ENCODE results near the gene HOXA11.

The HOXA11 gene

DNA sequence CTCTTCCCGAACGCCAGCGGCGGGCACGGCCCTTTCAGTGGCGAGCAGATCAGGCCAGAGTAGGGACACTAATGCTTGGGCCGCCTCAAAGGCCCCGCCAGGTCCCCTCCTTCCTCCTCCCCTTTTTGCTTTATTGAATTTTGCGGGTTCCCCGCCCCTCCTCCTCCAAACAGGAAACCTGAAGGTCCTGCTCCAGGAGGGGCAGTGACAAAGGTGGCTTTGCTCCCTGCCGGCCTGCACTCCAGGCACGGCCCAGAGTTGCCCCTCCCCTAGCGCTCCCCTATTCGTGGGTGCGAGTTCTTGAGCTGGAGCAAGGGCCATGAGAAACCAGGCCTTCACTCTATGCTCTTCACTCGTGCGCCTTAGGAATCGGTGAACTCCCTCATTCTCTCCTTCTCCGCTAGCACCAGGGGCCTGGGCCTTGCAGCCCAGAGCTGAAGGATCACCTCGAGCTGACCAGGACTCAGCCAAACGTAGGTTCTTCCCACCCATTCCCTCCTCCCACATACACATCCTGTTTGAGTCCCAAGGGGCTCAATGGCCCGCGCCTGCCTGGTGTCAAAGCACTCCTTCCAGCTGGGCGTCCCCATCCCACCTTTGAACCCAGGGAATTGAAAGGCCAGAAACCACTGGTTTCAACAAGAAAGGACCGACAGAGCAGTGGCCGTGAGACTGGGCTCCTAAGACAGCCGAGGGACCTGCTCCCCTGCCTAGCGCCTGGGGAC lies 36.8 kb downstream of the HOXA11 start:
- no peak for DNase-seq (ENCODE audit: low read depth in 2 of 3, low spot score in 2 of 3)

DNA sequence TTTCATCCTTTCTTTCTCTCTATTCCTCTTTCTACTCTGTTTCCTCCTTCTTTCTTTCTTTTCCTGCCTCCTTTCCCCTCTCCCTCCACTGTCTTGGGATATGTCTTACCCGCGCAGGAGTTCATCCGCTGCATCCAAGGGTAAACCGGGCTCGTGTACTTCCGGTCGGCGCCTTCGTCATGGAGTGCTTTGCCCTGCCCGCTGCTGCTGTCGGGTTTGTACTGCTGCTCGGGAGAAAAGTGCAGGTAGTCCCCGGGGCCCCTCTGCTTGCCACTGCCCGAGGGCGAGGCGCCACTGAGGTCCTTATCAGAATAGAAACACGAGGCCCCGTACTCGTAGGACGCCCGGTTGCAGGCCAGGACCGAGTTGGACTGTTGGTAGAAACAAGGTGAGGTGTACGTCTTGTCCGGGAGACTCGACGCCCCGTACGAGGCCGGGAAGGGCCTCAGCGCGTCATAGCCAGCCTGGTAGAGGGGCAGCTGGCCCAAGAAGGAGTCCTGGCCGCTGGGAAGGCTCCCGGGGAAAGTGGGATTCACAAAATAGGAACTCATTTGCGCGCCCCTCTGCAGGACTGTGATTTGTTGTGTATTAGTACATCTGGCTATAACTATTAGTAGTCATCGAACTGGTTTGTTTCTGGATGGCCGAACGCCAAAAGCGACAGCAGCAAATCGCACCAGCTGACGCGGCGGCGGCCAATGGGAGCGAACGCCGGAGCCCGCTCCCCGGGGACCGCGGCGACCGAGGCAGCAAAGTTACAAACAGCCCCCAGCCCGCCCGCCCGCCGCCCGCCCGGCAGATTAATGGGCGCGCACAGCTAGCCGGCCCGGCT lies 37.6 kb downstream of the HOXA11 start, which contains the start of gene HOXA6:
Gene HOXA6 (minus strand): TSS at position 576 of the 832 bp plus-strand sequence. CDS start 25 bp downstream, at position 551.
- DNase-seq (ENCODE audit: low read depth in 2 of 3, low spot score in 2 of 3): no peak

DNA sequence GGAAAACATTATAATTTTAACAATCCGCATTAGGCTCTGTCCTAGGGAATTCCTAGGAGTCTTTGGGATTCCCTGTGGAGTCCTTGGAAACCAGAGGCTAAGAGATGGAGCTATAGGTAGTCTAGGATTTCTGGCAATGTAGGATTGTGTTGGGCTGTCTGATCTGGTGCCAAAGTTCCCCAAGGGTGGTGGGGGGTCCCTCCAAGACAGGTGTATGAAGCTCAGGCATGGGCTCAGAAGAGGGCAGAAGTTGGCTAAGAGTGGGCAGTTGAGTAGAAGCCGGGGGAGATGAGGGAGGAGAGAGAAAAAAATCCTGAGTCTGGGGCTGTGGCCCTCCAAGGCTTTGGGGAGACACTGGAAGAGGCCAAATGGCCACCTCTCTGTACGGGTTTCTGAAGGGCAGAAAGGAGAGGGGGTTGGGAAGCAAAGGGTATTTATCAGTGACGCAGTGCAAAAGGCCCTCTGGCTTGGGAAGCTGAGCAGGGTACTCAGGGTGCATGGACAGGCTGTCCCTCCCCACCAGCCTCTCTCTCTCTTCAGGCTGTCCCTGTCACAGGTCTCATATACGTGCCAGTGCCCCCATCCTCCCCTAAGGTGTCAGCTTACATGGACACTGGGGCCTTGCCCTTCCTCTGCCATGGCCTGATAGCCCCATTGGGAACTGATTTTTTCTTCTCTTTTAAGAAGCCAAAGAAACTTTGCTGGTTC lies 38.4 kb downstream of the HOXA11 start:
- DNase-seq (ENCODE audit: low read depth in 2 of 3, low spot score in 2 of 3): no peak

DNA sequence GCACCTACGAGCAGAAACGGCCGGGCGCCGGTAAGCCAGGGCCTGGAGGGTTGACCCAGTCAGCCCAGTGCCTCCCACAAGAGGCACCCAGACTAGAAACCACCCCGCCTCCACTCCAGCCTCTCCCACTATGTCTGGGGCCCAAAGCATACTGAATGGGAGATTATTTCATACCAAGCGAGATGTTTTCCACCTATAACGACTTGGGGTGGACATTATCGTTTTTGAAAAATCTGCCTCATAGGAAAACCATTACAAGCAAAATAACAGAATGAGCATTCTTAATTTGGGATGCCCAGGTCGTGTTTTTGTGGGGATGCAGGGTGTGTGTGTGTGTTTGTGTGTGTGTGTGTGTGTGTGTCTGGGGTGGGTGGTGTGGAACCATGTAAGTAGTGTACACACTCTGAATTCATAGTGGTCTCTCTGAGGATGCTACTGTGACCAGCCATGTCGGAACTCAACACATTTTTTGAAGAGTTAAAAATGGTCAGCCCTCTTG lies 39.1 kb downstream of the HOXA11 start:
- no peak for DNase-seq (ENCODE audit: low read depth in 2 of 3, low spot score in 2 of 3)

DNA sequence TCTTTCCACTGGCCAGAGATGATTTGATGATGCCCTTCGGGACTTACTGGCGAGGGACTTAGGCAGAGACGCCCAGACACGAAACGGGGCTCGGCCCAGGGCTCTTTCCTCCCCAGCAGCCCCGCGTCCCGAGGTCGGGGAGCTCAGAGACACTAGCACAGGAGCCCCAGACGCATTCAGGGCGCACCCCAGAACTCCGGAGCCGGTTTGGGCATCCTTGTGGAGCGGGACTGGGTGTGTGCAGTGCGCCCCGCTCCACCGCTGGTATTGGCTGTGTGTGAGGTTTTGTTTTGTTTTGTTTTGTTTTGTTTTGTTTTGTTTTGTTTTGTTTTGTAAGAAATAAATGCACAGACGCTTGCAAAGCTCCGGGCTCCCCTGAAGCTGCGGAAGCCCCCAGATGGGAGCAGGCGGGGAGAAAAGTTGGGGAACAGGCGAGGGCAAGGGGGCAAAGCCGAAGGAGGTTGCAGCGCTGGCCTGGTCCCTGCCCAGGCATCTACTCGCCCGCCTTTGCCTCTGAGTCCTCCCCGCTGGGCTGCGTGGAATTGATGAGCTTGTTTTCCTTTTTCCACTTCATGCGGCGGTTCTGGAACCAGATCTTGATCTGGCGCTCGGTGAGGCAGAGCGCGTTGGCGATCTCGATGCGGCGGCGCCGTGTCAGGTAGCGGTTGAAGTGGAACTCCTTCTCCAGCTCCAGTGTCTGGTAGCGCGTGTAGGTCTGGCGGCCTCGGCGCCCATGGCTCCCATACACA lies 39.7 kb downstream of the HOXA11 start:
- DNase-seq (ENCODE audit: low read depth in 2 of 3, low spot score in 2 of 3): no peak

DNA sequence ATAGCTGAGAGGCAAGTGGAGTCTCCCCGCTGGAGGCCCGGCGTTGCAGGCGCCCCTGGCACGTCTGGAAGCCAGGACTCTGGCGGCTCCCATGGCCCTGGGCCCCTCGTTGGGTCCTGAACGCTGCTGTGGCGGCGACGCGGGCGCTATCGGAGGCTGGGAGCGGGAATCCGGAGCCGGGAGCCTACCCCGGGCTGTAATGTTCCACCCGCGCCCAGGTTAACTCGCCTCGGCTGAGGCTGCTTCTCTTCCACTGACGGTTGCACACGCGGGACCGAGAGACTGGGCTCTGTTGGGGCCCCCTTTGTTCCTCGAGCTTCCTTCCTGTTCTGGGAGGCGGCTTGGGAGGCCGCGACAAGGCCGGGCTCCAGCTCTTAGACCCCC lies 40.3 kb downstream of the HOXA11 start:
- DNase-seq (ENCODE audit: low read depth in 2 of 3, low spot score in 2 of 3): no peak

DNA sequence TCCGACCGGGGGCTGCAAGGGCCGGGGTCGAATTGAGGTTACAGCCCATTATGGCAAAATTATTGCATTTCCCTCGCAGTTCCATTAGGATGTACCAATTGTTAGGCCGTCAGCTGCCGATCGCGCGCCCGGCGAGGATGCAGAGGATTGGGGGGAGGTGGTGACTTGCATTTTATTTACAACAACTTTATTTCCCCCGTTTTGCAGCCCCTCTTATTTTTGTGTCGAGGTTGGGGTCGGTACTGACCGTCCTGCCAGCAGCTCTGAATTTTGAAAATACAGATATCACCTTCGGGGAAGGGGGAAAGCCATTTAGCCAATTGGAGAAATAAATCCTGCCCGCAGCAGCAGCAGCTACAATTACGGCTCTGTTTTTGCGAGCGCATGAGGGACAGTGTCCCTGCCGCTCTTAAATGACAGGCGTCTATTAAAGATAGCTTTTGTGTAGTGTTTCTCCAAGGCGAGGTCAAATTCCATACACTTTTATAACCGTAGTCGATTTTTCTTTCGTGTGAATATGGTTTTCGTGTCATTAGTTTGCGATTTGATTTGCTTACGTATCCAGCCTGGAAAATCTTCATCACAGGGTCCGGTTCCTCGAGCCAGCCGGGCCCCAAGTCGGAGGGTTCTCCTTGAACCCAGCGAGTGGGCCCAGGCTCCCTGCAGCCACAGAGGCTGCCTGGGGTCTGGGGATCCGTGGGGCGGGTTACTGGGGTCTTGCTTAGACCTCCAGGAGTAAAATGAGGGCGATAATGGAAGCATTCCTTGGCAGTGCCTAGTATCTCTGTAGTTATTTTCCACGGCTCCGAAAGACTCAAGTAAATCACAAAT lies 40.9 kb downstream of the HOXA11 start:
- DNase-seq (ENCODE audit: low read depth in 2 of 3, low spot score in 2 of 3): no peak

DNA sequence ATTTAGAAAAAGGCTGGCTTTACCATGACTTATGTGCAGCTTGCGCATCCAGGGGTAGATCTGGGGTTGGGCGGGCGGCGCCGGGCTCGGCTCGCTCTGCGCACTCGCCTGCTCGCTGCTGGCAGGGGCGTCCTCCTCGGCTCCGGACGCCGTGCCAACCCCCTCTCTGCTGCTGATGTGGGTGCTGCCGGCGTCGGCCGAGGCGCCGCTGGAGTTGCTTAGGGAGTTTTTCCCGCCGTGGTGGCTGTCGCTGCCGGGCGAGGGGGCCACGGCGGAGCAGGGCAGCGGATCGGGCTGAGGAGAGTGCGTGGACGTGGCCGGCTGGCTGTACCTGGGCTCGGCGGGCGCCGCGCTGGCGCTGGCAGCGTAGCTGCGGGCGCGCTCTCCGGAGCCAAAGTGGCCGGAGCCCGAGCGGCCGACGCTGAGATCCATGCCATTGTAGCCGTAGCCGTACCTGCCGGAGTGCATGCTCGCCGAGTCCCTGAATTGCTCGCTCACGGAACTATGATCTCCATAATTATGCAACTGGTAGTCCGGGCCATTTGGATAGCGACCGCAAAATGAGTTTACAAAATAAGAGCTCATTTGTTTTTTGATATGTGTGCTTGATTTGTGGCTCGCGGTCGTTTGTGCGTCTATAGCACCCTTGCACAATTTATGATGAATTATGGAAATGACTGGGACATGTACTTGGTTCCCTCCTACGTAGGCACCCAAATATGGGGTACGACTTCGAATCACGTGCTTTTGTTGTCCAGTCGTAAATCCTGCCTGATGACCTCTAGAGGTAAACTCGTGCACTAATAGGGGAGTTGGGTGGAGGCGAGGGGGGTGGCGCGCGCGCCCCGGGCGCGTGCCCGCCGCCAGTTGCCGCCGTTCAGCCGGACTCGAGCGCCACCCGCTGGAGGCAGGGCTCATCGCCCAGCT lies 41.7 kb downstream of the HOXA11 start, which contains the start of gene HOXA5:
Gene HOXA5 (minus strand): TSS at position 659 of the 927 bp plus-strand sequence. CDS start 74 bp downstream, at position 585.
- DNase-seq (ENCODE audit: low read depth in 2 of 3, low spot score in 2 of 3): no peak

DNA sequence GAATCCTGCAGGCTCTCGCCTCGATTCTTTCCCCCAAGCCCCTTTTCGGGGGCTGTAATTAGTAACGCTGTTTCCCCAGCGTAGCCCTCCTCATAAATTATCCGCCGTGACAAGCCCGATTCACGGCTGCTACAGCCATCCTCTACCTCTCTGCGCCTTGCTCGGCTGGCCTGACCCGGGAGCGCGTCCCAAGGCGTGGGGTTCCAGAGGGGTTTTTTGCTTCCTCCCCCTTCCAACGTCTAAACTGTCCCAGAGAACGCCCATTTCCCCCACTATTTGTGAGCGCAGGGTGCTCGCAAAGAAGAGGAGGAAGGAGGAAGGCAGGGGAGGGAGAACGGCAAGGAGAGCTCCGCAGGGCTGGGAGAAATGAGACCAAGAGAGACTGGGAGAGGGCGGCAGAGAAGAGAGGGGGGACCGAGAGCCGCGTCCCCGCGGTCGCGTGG lies 42.4 kb downstream of the HOXA11 start:
- DNase-seq (ENCODE audit: low read depth in 2 of 3, low spot score in 2 of 3): no peak

DNA sequence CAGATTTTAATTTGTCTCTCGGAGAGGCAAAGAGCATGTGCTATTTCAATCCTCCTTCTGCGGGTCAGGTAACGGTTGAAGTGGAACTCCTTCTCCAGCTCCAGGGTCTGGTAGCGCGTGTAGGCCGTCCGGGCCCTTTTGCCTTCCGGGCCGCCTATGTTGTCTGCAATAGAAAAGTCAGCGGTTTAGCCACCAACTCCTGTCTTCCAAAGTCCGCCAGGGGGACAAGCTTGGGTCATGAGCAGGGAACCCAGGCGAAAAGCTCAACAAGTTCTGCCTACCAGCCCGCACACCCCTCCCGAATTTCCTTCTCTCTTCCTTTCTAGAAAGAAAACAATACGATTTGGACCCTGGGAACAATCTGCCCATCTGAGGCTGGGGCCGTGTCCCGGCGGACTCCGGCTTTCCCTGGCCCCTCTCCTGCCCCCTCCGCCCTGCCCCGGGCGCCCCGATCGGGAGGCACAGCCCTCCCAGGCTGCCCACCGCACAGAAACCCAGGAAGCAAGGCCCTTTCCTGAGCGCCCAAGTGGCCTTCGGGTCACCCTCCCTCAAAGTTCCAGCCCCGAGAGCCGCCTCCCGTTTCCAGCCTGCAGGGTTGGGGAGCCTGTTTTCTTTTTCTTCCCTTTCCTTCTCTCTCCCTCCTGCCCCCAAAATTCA lies 43.0 kb downstream of the HOXA11 start:
- no peak for DNase-seq (ENCODE audit: low read depth in 2 of 3, low spot score in 2 of 3)

DNA sequence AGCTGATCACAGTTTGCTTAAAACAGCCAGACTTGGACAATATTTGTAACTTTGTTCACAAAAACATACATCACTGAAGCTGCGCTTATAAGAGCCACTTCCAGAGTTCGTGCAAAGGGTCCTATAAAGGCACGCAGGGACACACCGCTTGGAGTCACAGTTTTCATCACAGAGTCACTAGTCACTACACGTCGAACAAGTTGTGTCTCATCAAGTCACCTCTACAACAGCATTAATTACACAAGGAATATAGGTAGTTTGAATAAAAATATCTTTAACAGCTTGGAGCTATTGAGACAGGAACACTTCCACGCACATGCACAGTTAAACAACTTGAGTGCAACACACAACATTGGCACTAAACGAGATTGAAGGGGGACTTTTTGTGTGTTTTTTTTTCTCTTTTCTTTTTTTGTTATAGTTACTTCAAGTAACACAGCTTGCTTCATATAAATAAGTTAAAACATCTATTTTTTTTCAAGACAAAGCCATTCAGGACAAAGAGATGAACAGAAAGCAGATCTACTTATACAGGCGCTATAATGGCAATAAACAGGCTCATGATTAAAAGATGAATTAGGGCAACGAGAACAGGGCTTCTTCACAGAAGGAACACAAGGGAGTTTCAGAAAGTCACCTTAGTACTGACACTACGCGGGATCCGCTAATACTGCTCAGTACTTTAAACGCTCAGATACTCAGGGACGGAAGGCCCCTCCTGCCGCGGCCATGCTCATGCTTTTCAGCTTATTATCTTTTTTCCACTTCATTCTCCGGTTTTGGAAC lies 43.7 kb downstream of the HOXA11 start:
- DNase-seq (ENCODE audit: low read depth in 2 of 3, low spot score in 2 of 3): no peak

DNA sequence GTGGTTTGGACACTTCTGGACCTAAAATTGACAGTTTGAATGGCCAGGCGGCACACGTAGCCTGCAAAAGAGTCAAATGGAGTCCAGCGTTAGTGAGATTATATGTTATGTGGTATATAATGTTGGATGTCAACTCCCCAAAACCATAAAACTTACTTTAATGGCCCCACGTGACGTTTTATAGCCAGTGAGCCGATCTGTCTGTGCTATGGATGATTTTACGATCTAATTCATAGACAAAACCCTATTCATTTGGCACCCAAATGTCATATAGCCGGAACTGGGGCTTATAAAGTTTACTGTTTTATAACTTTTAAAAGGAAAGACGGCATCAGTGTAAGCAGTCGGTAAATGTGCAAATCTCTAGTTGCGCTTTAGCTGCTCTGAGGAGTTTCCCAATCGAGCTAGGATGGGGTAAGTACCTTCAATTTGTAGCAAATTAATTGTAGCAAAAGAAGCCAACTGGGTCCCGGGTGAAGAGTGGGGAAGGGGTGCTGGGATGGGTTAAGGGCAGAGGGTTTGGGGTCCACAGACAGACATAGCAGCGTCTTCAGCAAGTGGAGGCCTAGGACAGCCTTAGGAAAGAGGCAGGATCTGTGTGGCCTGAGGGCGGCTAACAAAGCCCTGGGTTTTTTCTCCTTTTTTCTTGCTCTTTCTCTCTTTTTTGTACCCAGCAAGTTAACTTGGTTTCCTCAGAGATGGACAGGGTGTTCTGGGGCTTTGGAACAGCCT lies 44.7 kb downstream of the HOXA11 start:
- DNase-seq (ENCODE audit: low read depth in 2 of 3, low spot score in 2 of 3): no peak

DNA sequence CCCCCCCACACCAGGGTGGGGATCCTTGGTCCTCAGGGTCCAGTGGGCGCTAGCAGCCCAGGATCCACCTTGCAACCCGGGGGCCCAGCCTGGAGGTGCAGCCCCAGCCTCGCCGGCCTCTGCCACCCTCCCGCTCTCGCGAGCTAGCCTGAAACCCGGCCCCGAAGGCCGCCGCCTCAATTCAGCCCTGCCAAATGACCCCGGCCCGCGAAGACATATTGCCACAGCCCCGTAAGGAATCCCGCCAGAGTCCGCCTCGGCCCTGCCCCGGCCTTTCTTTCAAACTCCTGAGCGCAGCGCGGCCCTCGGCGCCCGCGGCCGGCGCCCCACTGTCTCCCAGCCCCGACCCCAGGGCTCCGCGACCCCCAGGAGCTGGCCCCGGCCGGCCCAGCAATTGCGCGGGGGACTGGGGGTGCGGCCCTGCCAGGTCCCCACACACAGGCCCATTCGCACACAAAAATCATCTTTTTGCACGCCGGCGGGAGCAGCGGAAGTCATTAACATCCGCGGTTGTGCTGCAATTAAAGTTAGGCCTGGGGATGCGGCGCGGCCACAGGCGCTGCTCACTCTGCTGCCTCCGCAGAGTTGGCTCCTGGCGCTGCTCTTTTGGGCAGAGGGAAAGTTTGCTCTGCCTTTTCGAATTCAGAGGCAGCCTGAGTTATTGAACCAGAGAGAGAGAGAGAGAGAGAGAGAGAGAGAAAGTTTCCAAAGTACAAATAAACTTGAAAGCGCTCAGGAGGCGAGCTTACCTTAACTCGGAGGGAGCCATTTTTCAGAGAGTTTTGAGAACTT lies 45.5 kb downstream of the HOXA11 start:
- no peak for DNase-seq (ENCODE audit: low read depth in 2 of 3, low spot score in 2 of 3)

DNA sequence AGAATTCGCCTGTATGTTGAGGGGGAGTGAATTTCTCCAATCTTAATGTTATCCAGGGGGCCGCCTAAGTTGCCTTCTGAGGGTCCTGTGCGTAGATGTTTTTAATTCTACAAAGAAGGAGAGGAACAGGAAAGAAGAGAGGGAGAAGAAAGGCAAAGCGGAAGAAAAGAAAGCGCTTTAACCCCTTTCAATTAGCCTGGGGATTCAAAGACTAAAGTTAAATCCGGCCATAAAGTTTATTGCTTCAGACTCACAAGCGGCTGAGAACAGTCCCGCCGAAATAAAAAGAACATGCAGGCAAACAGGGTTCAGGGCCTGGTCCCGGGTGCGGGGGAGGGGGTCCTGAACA lies 46.1 kb downstream of the HOXA11 start:
- DNase-seq (ENCODE audit: low read depth in 2 of 3, low spot score in 2 of 3): no peak

DNA sequence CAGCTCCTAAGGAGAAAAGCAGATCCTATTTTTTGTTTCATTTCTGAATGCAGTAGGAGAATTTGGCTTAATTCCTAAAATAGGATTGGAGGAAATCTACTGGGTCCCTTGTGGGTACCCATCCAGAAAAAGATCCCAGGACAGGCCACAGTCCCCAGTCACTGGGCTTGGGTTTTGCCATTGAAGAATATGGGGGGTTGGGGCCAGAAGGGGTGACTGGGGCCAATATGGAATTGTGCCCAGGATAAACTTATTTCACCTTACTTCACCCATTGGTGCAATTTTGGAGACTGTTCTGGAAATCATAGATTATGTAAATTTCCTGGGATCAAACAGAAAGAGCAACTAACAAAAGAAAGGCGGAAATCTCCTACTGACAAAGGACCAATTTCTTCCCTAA lies 46.6 kb downstream of the HOXA11 start:
- no peak for DNase-seq (ENCODE audit: low read depth in 2 of 3, low spot score in 2 of 3)
